Amygdala (tissue), 56 donors: ENCODE measurements around the gene RNPS1.
"Not testable (repeated sequence)": the region's sequence is repeated elsewhere in the genome, so short reads cannot be mapped to it uniquely, and the experiment has no call there.

Source experiments
- DNase-seq, 56 donors: peaks; one replicate each; lab custom pipeline; 2025; lab: John Stamatoyannopoulos, UW

Gene RNPS1

GRCh38 chr16:2284001-2284770 is 16.3 kb upstream of the RNPS1 start:
- DNase-seq: no peak

GRCh38 chr16:2282866-2283555 is 15.1 kb upstream of the RNPS1 start:
- DNase-seq: no peak

- no peak for DNase-seq
Observed at GRCh38 chr16:2282262-2282661, 14.3 kb upstream of the RNPS1 start.

- no peak for DNase-seq
Observed at GRCh38 chr16:2280981-2281542, 13.1 kb upstream of the RNPS1 start.

- DNase-seq: no peak
Observed at GRCh38 chr16:2280461-2280860, 12.5 kb upstream of the RNPS1 start.

DNA sequence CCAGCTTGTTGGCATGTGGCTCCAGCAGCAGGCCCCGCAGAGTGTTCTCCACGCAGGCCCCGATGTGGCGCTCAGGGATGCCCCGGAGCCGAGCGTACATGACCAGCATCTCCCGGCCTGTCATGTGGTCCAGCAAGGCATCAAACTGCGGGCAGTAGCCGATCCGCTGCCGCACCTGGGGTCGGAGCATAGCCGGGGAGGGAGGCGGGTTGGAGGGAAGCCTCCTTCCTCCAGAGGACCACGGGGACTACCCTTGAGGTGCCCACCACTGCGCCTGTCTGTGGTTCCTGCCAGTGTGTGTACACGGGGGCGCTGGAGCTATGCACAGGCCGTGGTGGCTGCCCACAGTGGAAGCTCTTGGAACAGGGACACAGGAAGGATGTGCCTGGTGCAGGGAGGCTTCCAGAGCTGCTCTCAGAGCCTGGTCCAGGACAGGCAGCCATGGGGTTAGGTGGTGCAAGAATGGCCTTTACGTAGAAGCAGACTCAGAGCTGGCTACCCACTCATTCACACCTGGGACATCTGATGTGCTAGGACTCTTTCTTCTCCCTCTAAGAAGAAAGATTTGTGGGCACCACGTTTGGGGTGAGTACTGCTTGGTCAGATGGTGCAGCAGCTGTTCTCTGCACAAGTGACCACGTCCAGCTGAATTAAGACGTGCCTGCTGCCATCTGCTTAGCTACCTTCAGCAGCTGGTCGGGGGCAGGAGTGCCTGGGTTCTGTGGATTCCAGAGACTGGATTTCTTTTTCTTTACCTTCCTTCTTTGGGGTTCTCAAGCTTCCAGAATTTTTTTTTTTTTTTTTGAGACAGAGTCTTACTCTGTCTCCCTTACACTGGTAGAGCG is 11.3 kb upstream of the RNPS1 start:
- no peak for DNase-seq

GRCh38 chr16:2278272-2278608 is 10.3 kb upstream of the RNPS1 start:
- DNase-seq: no peak

- DNase-seq: no peak
Observed at GRCh38 chr16:2277466-2278271, 9.7 kb upstream of the RNPS1 start.

GRCh38 chr16:2276368-2277195 is 8.7 kb upstream of the RNPS1 start:
- DNase-seq: no peak

DNA sequence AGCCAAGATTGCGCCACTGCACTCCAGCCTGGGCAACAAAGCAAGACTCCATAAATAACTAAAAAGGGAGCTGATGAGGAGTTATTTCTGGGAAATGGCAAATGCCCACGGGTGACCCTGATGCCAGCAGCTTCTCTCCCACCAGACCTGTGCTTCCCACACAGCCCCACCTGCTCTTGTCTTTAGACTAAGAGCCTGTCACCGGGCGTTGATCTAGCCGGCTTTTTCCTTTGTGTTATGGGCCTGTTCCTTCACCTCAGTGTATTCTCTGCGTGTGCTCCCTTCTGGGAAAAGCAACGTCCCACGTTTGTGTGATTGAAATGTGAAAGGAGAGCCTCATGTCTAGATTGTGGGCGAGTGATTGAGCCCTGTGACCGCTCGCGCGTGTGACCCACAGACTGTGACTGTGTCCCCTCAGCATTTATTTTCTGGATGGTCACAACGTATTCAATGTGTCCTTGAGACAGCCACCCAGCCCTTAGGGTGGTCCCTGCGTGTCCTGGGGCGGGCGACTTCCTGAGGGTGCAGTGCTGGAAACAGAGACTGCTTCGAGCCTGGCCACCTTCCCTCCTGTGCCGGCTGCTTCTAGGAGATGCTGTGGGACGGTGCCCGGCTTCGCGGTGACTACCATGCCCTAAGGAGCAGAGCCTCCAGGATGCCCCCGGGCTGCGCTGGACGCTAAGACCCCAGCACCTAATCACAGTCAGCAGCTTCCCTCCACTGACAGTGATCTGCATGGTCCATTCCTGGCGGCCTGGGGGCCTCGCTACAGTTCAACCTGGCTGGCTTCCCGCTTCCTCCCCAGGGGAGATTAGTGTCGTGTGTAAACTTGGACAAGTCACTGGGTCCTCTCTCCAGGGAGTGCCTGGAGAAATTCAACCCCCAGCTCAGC is 7.8 kb upstream of the RNPS1 start:
- DNase-seq: no peak

GRCh38 chr16:2273931-2274330 is 6.0 kb upstream of the RNPS1 start:
- DNase-seq: no peak

GRCh38 chr16:2273484-2273883 is 5.6 kb upstream of the RNPS1 start:
- DNase-seq: no peak

GRCh38 chr16:2271848-2272461 is 4.0 kb upstream of the RNPS1 start:
- no peak for DNase-seq

GRCh38 chr16:2270588-2271470 is 2.9 kb upstream of the RNPS1 start:
- DNase-seq: no peak

GRCh38 chr16:2270070-2270462 is 2.1 kb upstream of the RNPS1 start:
- no peak for DNase-seq

DNA sequence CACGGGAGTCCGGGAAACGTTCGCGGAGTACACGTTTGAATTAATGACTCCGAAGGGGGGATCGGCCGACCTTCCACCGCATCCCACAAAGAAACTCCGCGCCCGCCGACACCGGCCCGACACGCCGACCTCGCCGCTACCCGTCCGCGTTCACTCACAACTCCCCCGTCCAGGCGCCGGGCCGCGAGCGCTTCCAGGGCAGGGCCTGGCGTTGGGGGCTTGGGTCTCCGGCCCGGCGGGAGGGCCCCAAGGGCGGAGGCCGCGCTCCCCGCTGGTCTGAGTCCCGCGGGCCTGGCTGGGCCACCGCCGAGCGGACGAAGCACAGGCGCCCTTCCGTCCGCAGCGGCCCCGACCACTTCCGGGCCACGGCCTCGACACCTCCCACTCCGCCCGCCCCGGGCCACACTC is 417 bp downstream of the RNPS1 start:
- DNase-seq: peak in 7 of 56 donors; percentile 60 to 88 (median 81)

DNA sequence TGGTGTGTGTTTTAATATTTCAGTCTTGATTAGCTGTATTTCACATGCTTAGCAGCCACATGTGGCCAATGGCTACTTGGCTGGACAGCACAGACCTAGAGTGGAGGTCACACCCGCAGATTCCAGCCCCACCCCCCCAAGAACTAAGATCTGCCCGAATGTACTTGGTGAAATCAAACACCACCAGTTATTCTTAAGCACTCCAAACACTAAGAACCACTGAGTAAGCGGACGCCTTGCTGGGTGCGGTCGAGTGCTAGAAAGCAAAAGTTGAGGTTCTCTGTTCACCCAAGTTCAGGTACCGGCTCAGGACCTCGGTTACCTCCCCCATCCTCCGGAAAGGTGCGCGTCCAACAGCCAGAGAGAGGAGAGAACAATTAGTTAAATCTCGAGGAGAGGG is 1.0 kb downstream of the RNPS1 start:
- DNase-seq: not testable (repeated sequence)
